BLaER1 (cell line): ENCODE data around the gene PLEKHG5.

Source experiments
- H3K27ac ChIP-seq: shearing (Covaris generic); formaldehyde crosslinking; 2 replicates; pipeline ENCODE4 v1.8.1; 2022
- H3K27me3 ChIP-seq: shearing (Covaris generic); formaldehyde crosslinking; 2 replicates; pipeline ENCODE4 v1.8.1; 2022
- H3K36me3 ChIP-seq: shearing (Covaris generic); formaldehyde crosslinking; 2 replicates; pipeline ENCODE4 v1.8.1; 2022
- H3K4me1 ChIP-seq: shearing (Covaris generic); formaldehyde crosslinking; 2 replicates; pipeline ENCODE4 v1.8.1; 2022
- H3K4me2 ChIP-seq: shearing (Covaris generic); formaldehyde crosslinking; 2 replicates; pipeline ENCODE4 v1.8.1; 2022
- H3K4me3 ChIP-seq: shearing (Covaris generic); formaldehyde crosslinking; 2 replicates; pipeline ENCODE4 v1.8.1; 2022
- H3K9ac ChIP-seq: shearing (Covaris generic); formaldehyde crosslinking; 2 replicates; pipeline ENCODE4 v1.8.1; 2022
- H3K9me3 ChIP-seq: shearing (Covaris generic); formaldehyde crosslinking; 2 replicates; pipeline ENCODE4 v1.8.1; 2022
- H4K20me1 ChIP-seq: shearing (Covaris generic); formaldehyde crosslinking; 2 replicates; pipeline ENCODE4 v1.8.1; 2022
- Cebpa-rat ChIP-seq: shearing (Covaris generic); IDR thresholded peaks from 2 replicates; pipeline ENCODE4 v1.8.1; 2022

Gene PLEKHG5

GRCh38 chr1:6491480-6491962 lies at the start of gene PLEKHG5:
Gene PLEKHG5 (minus strand): TSS chr1:6491667. CDS start chr1:6477571, 14,096 bp downstream.
- peaks cover 63% of the 10 kb centered on the region for H3K4me1 ChIP-seq

GRCh38 chr1:6538956-6539355 lies 47.5 kb upstream of the PLEKHG5 start:
- Histone ChIP-seq H3K9ac (no peak overlapping the region), H3K4me1 (no peaks in the 10 kb centered on the region), H3K4me3 (no peak overlapping the region), H4K20me1 (peaks cover 46% of the 10 kb centered on the region), H3K27me3 (no peaks in the 10 kb centered on the region), H3K36me3 (peaks cover 92% of the 10 kb centered on the region), H3K27ac (no peak overlapping the region), H3K4me2 (no peak overlapping the region), H3K9me3 (no peaks in the 10 kb centered on the region)
- no peak for TF ChIP-seq Cebpa-rat

More at GRCh38 chr1:6491480-6491962, at the start of gene PLEKHG5:
- Histone ChIP-seq H3K36me3 (no peaks in the 10 kb centered on the region), H3K27ac (peak within 1 kb of the TSS; percentile 83), H3K9ac (peak within 1 kb of the TSS; percentile 79), H3K4me3 (peak within 1 kb of the TSS; percentile 75), H3K27me3 (peaks cover 17% of the 10 kb centered on the region), H3K4me2 (peak within 1 kb of the TSS; percentile 99), H4K20me1 (peaks cover 22% of the 10 kb centered on the region; the same call in 1 of the 2 replicates), H3K9me3 (no peaks in the 10 kb centered on the region)
- no peak for TF ChIP-seq Cebpa-rat

- H3K36me3 ChIP-seq = peaks cover 92% of the 10 kb centered on the region
- no peak overlapping the region for H3K4me2 ChIP-seq
- no peaks in the 10 kb centered on the region for H3K9me3 ChIP-seq
- H3K4me3 ChIP-seq = no peak overlapping the region
- no peaks in the 10 kb centered on the region for H3K27me3 ChIP-seq
- H4K20me1 ChIP-seq = peaks cover 62% of the 10 kb centered on the region
- no peaks in the 10 kb centered on the region for H3K4me1 ChIP-seq
- no peak overlapping the region for H3K9ac ChIP-seq
- TF ChIP-seq Cebpa-rat = no peak
- H3K27ac ChIP-seq = no peak overlapping the region
These were observed 44.8 kb upstream of the PLEKHG5 start for GRCh38 chr1:6536291-6536690.

GRCh38 chr1:6535214-6535613 lies 43.7 kb upstream of the PLEKHG5 start:
- Histone ChIP-seq H3K9ac (no peak overlapping the region), H4K20me1 (peaks cover 66% of the 10 kb centered on the region)

GRCh38 chr1:6534248-6534822 lies 42.9 kb upstream of the PLEKHG5 start:
- no peak for TF ChIP-seq Cebpa-rat
- peaks cover 68% of the 10 kb centered on the region for H4K20me1 ChIP-seq
- H3K9me3 ChIP-seq = no peaks in the 10 kb centered on the region
- no peaks in the 10 kb centered on the region for H3K27me3 ChIP-seq
- no peak overlapping the region for H3K4me2 ChIP-seq
- no peak overlapping the region for H3K9ac ChIP-seq
- peaks cover 94% of the 10 kb centered on the region for H3K36me3 ChIP-seq
- no peak overlapping the region for H3K4me3 ChIP-seq
- no peak overlapping the region for H3K27ac ChIP-seq
- no peaks in the 10 kb centered on the region for H3K4me1 ChIP-seq

More at GRCh38 chr1:6535214-6535613, 43.7 kb upstream of the PLEKHG5 start:
- Histone ChIP-seq H3K9me3 (no peaks in the 10 kb centered on the region), H3K4me3 (no peak overlapping the region), H3K27ac (no peak overlapping the region), H3K36me3 (peaks cover 92% of the 10 kb centered on the region), H3K4me2 (no peak overlapping the region), H3K27me3 (no peaks in the 10 kb centered on the region), H3K4me1 (no peaks in the 10 kb centered on the region)
- no peak for TF ChIP-seq Cebpa-rat

GRCh38 chr1:6531996-6532395 lies 40.5 kb upstream of the PLEKHG5 start:
- H3K4me1 ChIP-seq = no peaks in the 10 kb centered on the region
- H4K20me1 ChIP-seq = peaks cover 47% of the 10 kb centered on the region
- H3K4me3 ChIP-seq = no peak overlapping the region
- no peak overlapping the region for H3K4me2 ChIP-seq
- H3K27ac ChIP-seq = no peak overlapping the region
- no peak overlapping the region for H3K9ac ChIP-seq
- H3K36me3 ChIP-seq = peaks cover 100% of the 10 kb centered on the region
- no peaks in the 10 kb centered on the region for H3K27me3 ChIP-seq
- H3K9me3 ChIP-seq = no peaks in the 10 kb centered on the region
- no peak for TF ChIP-seq Cebpa-rat

GRCh38 chr1:6530504-6531160 lies 39.2 kb upstream of the PLEKHG5 start:
- Histone ChIP-seq H3K27ac (no peak overlapping the region), H3K36me3 (peaks cover 100% of the 10 kb centered on the region), H3K27me3 (no peaks in the 10 kb centered on the region), H3K4me2 (no peak overlapping the region), H3K9me3 (no peaks in the 10 kb centered on the region), H3K9ac (no peak overlapping the region), H3K4me1 (no peaks in the 10 kb centered on the region), H4K20me1 (peaks cover 39% of the 10 kb centered on the region; the same call in 1 of the 2 replicates), H3K4me3 (no peak overlapping the region)
- TF ChIP-seq Cebpa-rat = no peak

GRCh38 chr1:6528492-6528891 lies 37.0 kb upstream of the PLEKHG5 start:
- peaks cover 35% of the 10 kb centered on the region for H4K20me1 ChIP-seq
- no peak overlapping the region for H3K9ac ChIP-seq
- H3K36me3 ChIP-seq = peaks cover 100% of the 10 kb centered on the region
- H3K9me3 ChIP-seq = no peaks in the 10 kb centered on the region
- no peak overlapping the region for H3K4me2 ChIP-seq
- no peak overlapping the region for H3K4me3 ChIP-seq
- H3K27ac ChIP-seq = no peak overlapping the region
- TF ChIP-seq Cebpa-rat = no peak
- H3K27me3 ChIP-seq = no peaks in the 10 kb centered on the region
- no peaks in the 10 kb centered on the region for H3K4me1 ChIP-seq

GRCh38 chr1:6526316-6526715 lies 34.8 kb upstream of the PLEKHG5 start:
- no peak for TF ChIP-seq Cebpa-rat
- H3K27me3 ChIP-seq = no peaks in the 10 kb centered on the region
- H3K36me3 ChIP-seq = peaks cover 90% of the 10 kb centered on the region
- H3K4me3 ChIP-seq = no peak overlapping the region
- H3K27ac ChIP-seq = no peak overlapping the region
- peaks cover 31% of the 10 kb centered on the region for H4K20me1 ChIP-seq
- H3K4me1 ChIP-seq = no peaks in the 10 kb centered on the region
- H3K9me3 ChIP-seq = no peaks in the 10 kb centered on the region
- H3K9ac ChIP-seq = no peak overlapping the region
- no peak overlapping the region for H3K4me2 ChIP-seq

GRCh38 chr1:6523566-6523965 lies 32.1 kb upstream of the PLEKHG5 start:
- TF ChIP-seq Cebpa-rat = no peak
- no peak overlapping the region for H3K4me2 ChIP-seq
- H3K9me3 ChIP-seq = no peaks in the 10 kb centered on the region
- H4K20me1 ChIP-seq = peaks cover 37% of the 10 kb centered on the region
- H3K4me1 ChIP-seq = peaks cover 19% of the 10 kb centered on the region
- H3K36me3 ChIP-seq = peaks cover 63% of the 10 kb centered on the region
- H3K4me3 ChIP-seq = no peak overlapping the region
- H3K9ac ChIP-seq = no peak overlapping the region
- no peaks in the 10 kb centered on the region for H3K27me3 ChIP-seq
- H3K27ac ChIP-seq = no peak overlapping the region
